ENCODE data around the gene OSBPL5.

OSBPL5 gene

DNA sequence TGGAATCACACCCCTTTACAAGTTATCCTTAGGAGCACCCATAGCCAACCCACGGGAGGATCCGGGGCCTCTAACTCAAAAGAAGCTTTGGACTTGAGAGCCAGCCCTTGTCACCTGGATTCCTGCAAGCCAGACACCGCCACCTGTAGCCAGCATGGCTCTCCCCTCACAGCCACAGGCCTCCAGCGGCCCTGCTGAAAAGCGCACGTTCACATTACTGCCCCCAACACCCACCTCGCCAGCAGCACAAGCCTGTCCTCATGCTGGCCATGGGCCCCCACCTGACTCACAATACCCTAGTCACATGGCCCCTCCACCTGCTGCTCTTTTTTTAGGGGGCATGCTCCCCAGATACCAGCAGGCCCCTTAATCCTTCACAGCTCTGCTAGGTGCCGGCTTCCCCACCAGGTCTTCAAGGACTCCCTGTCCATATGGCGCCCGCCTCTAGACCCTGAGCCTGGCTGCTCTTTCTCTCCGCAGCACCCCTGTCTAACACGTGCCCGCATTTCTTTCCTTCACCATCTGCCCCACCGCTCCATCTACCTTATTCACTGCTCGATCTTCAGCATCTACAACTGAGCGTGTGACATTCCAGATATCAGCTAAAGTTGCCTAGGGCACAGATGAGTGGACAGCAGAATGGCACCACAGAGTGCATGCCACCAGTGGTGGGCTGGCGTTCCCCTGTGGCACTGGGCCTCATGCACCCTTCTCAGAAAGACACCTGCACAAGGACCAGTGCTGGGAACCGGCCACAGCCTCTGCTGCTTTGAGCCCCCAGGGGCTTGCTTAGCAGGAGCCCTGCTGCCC is 114.5 kb downstream of the OSBPL5 start:
- no peak for DNase-seq (ENCODE audit: low read depth)

DNA sequence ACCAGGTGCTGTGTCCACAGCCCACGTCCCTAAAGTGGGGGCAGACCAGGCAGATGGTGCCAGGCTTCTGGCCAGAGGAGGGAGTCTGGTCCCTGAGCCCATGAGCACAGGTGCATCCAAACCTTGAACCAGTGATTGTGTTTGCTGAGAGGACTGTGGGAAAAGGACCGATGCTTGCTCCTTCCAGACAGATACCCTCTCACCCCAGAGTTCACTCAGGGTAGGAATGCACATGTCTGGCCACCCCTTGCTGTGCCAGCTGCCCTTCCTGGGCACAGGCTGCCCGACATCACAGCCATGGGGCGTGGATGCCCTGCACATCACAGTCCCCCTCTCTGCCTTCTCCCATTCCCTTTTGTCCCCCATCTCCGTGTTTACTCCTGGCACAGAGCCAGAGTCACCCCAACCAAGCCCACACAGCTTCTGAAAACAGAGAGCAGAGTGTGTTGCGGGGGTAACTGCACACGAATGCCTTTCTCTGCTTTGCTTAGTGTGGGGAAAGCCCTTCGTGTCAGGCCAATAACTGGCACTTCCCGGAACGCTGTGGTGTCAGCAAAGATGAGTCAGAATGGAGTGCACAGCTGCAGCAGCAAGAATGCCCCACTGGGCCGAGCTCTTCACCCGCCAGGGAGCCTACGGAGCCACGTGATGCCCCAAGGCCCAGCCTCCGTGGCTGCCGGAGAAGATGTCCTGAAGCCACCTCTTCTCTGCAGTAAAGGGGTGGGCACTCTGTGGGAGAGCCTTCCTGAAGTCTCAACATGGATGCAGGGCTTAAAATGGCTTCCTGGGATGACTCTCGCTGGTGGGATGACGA is 115.5 kb downstream of the OSBPL5 start:
- DNase-seq (ENCODE audit: low read depth) = peak; percentile 39

DNA sequence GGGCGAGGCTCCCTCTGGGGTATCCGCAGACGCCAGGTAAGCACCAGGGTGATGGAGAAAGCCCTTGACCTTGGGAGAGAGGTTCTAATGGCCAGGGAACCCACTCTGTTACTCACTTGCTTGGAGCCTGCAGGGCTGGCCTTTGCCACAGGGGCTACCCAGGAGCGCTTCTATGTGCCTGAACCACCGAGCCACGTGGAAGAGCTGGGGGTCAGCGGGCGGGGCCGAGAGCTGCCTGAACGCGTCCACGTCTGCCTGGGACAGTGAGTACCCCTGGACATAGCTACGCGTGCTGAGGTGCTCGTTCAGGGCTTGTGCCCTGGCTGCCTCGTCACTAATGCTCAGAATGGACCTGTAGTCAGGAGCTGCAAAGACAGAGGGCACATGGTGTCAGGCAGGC is 117.5 kb downstream of the OSBPL5 start:
- DNase-seq (ENCODE audit: low read depth) = no peak

DNA sequence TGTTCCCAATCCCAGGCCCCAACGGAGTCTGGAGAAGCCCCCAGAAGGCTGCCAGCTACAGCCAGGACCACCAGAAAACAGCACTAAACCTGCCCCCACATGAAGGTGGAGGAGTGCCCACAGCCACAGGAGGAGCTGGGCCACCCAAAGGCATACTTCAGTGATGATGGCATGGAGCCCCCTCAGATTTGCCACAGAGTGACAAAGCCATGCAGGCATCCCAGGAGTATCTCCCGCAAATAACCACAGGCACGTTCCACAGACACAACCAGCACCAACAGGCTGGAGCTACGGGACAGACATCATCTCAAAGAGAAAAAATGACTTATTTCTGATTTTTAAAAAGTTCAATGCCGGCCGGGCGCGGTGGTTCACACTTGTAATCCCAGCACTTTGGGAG is 118.5 kb downstream of the OSBPL5 start:
- no peak for DNase-seq (ENCODE audit: low read depth)

DNA sequence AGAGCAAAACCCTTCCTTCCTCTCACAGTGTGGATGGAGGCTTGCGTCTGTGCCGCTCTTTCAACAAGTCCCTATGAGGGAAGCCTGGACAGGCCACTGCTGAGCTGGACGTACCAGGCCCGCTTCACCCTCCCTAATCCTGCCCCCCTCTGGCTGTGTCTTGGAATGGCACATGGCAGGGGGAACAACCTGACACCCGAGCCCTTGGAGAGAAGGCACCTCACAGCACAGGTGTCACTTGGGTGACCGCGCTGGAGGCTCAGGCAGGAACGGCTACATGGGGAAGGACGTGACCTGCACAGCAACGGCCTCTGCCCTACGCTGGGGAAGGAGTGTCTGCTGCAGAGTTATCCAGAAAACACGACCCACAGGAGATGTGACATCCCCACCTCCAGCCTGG is 118.9 kb downstream of the OSBPL5 start:
- DNase-seq (ENCODE audit: low read depth) = no peak

DNA sequence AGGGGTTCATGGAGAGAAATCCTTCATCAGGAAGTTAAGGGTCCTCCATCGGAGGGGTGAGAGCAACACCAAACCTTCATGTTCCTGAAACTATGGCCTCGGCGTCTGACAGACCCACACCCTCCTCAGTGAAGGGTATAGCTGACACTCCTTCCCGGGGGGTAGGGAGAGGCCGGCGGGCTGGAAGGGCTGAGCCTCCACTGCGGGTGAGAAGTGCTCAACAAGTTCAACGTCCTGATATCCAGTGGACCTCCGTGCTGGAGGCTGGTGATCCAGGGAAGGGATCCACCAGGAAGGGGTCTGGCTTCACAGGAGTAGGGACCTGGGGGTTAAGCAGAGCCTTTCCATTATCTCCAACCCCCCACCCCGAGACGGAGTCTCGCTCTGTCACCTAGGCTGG is 120.2 kb downstream of the OSBPL5 start:
- no peak for DNase-seq (ENCODE audit: low read depth)

DNA sequence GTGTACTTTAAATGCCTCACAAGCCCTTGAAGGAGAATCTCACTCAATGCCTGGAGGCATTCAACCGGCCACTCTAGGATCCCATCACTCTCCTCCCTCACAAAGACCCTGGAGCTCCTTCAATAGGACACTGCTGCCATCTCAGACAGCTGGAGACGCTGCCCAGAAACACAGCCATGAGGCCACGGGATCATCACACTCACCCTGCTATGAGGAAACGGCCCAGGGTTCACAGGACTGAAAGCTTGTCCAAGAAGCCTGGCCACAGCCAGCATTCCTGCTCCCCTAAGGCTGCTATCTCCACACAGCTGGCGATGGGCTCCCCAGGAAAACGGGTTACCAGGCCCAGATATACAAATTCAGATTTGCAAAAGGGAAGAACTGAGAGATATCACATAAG is 121.1 kb downstream of the OSBPL5 start:
- DNase-seq (ENCODE audit: low read depth) = no peak

DNA sequence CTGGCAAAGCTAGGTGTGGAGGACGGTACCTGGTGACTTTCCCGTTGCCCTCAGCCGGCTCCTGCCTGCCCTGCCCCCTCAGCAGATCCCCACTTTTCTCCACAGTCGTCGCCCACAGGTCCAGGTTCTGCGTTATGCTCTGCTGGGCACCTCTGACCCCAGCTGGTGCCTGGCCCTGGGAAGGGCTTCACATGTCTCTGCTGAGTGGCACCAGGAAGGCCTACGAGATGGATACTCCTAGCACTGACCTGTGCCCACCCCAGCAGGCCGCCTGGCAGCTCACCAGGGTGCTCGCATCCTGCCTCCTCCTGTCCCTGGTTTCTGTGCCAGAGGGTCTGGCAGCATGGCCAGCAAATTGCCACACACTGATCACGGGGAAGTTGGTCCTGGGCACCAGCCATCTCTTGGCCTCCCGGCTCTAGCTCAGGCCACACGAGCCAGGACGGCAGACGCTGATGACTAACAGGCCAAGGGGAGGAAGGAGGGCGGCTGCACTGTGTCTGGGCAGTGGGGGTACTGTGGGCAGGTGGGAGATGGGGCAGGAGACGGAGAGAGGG is 121.7 kb downstream of the OSBPL5 start:
- no peak for DNase-seq (ENCODE audit: low read depth)

DNA sequence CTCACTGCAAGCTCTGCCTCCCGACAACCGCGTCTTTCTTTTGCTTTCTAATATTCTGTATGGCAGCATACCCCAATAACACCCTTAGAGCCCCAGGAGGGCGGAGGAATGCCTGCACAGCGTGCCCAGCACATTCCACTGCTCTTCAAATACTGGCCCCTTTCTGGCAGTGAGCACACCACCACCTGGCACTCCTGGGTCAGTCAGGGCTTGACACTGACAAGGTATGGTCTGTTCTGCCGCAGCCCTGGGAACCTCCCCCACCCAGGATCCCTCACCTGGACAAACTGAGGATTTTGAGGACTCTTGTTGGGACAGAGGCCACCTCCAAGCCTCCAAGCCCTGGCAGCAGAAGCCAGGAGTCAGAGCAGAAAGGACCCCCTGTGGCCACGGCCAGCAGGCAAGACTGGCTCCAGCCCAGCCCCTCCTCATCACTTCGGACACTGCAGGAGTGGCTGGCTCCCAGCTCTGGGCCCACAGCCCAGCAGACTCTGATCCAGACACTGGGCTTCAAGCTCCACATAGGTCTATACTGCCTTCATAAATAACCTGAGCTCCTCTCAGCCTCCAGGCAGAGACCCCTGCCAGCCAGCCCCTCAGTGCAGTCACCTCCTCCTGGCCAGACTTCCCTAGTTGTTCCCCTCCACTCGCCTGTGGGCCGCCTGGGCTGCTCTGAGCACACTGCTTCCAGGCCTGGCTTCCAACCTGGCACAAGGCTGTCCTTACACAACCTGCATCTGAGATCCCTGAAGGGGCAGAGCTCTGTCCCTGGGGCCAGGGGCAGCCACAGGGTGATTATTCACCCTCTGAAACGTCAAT is 122.4 kb downstream of the OSBPL5 start:
- no peak for DNase-seq (ENCODE audit: low read depth)

DNA sequence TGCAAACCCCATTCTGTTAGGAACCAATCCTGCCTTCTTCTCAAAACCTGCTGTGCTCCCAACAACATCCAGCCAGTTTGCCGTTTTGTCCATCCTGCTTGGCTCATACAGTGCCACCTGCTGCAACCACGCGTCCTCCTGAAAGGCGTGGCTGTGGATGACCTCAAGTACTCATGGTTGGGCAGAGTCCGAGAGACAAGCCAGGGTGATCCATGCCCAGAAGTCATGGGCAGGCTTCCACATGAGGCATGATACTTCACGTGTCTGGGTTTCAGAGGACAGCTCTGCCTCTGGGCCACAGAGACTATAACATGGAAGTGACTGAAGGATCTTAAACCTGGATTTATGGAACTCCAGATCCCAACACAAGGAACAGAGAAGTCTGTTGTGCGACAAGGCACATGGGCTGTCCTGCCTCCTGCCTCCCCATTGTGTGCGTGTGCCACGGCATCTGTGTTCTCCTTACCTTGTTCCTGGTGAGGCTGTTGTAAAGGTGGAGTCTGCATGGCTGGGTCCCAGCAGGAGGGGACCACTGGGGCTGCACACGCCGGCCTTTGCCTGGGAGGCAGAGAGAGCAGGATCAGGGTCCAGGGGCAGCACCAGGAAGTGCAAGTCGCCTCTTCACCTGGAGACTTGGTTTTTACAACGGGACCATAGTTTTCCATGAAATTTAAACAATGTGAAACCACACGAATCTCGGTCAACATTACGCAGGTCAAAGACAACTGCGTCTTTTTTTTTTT is 123.2 kb downstream of the OSBPL5 start:
- no peak for DNase-seq (ENCODE audit: low read depth)

DNA sequence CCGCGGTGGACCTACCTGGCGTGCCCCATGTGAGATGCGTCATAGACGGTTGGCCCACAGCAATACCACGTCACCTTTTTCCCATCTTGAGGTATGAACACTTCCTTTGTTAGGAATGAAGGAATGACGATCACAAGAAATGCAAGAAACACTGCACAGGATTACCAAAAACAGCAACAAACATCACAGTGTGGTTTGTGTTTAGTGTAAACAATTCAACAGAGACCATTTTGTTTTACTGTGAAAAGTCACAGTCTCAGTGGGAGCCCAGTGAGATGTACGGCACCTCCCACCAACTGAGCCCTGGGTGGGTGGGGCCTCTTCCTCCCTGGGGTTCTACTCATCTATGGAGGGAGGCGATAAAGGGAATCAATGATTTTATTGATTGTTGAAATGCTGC is 124.2 kb downstream of the OSBPL5 start:
- no peak for DNase-seq (ENCODE audit: low read depth)

DNA sequence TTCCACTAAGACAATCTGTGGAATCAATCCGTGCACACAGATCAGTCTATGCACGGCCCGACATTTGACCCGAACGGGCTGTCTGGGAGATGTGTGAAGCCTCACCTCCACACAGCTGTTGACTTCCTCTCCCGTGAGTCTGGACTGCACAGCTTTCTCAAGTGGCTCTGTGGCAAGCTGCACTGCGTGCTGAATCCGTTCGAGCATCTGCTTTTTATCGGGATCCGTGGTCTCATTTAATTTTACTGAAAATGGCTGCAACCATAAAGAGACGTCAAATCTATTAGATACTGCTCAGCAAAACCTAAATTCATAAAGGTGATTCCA is 127.2 kb downstream of the OSBPL5 start:
- no peak for DNase-seq (ENCODE audit: low read depth)

All from activated T-cell treated with anti-CD3 and anti-CD28 coated beads for 24 hours (primary cell).